Ecto neural progenitor cell (in vitro differentiated cells): ENCODE results near the gene SPSB1.

Source experiments
- DNase-seq: peaks from one replicate; pipeline ENCODE4 v3.0.0-alpha.2; 2018; ENCODE audit warnings: low spot score

The SPSB1 gene

GRCh38 chr1:9319789-9320519 lies 27.3 kb downstream of the SPSB1 start:
- DNase-seq = no peak

- DNase-seq = no peak
Observed at GRCh38 chr1:9320520-9321479, 28.1 kb downstream of the SPSB1 start.

- DNase-seq = no peak
Observed at GRCh38 chr1:9321480-9321849, 28.8 kb downstream of the SPSB1 start.

- DNase-seq = no peak
Observed at GRCh38 chr1:9321986-9322660, 29.4 kb downstream of the SPSB1 start.

- no peak for DNase-seq
Observed at GRCh38 chr1:9322661-9323244, 30.1 kb downstream of the SPSB1 start.

- no peak for DNase-seq
Observed at GRCh38 chr1:9324246-9325096, 31.8 kb downstream of the SPSB1 start.

- DNase-seq = no peak
Observed at GRCh38 chr1:9326596-9326995, 33.9 kb downstream of the SPSB1 start.

- no peak for DNase-seq
Observed at GRCh38 chr1:9328201-9328600, 35.5 kb downstream of the SPSB1 start.

- DNase-seq = no peak
Observed at GRCh38 chr1:9328715-9329114, 36.0 kb downstream of the SPSB1 start.

GRCh38 chr1:9331016-9331415 lies 38.3 kb downstream of the SPSB1 start:
- no peak for DNase-seq

- no peak for DNase-seq
Observed at GRCh38 chr1:9331558-9332346, 39.1 kb downstream of the SPSB1 start.

GRCh38 chr1:9332513-9333143 lies 39.9 kb downstream of the SPSB1 start:
- DNase-seq = no peak

- DNase-seq = no peak
Observed at GRCh38 chr1:9338397-9339246, 45.9 kb downstream of the SPSB1 start.

- no peak for DNase-seq
Observed at GRCh38 chr1:9340172-9340854, 47.6 kb downstream of the SPSB1 start.

GRCh38 chr1:9340864-9341263 lies 48.2 kb downstream of the SPSB1 start:
- DNase-seq = no peak

GRCh38 chr1:9341301-9341845 lies 48.7 kb downstream of the SPSB1 start:
- DNase-seq = no peak

- DNase-seq = no peak
Observed at GRCh38 chr1:9343269-9343668, 50.6 kb downstream of the SPSB1 start.
